HG03520 (cell line): ENCODE measurements around the gene GRB10.

ENCODE experiments used
- ATAC-seq: cut with Tn5 transposase; IDR thresholded peaks from one replicate; pipeline ENCODE4 v1.9.1; 2021; ENCODE audit warnings: mild to moderate bottlenecking, moderate library complexity; ENCODE audit not compliant: unreplicated experiment

GRB10 gene

GRCh38 chr7:50782375-50783208, at the start of gene GRB10:
Gene GRB10, minus strand, starts transcription at chr7:50782896. Its CDS starts 50,574 bp downstream, at chr7:50732322.
- no peak for ATAC-seq

- ATAC-seq: no peak
These were observed 46.1 kb upstream of the GRB10 start for GRCh38 chr7:50828801-50829200.

- ATAC-seq: no peak
These were observed 45.4 kb upstream of the GRB10 start for GRCh38 chr7:50828116-50828515.

- no peak for ATAC-seq
These were observed 44.6 kb upstream of the GRB10 start for GRCh38 chr7:50827281-50827680.

- no peak for ATAC-seq
These were observed 43.9 kb upstream of the GRB10 start for GRCh38 chr7:50826371-50827172.

GRCh38 chr7:50825465-50825864, 42.8 kb upstream of the GRB10 start:
- no peak for ATAC-seq

- ATAC-seq: no peak
These were observed 42.2 kb upstream of the GRB10 start for GRCh38 chr7:50824882-50825281.

GRCh38 chr7:50822706-50823105, 40.0 kb upstream of the GRB10 start:
- ATAC-seq: no peak

- no peak for ATAC-seq
These were observed 39.4 kb upstream of the GRB10 start for GRCh38 chr7:50822110-50822509.

- no peak for ATAC-seq
These were observed 38.8 kb upstream of the GRB10 start for GRCh38 chr7:50821457-50822008.

- no peak for ATAC-seq
These were observed 35.6 kb upstream of the GRB10 start for GRCh38 chr7:50818324-50818723.

- no peak for ATAC-seq
These were observed 34.9 kb upstream of the GRB10 start for GRCh38 chr7:50817561-50817960.

GRCh38 chr7:50815138-50815537, 32.4 kb upstream of the GRB10 start:
- no peak for ATAC-seq

GRCh38 chr7:50814166-50814565, 31.5 kb upstream of the GRB10 start:
- no peak for ATAC-seq

- ATAC-seq: no peak
These were observed 30.3 kb upstream of the GRB10 start for GRCh38 chr7:50812841-50813475.

GRCh38 chr7:50812094-50812493, 29.4 kb upstream of the GRB10 start:
- ATAC-seq: no peak

- no peak for ATAC-seq
These were observed 25.7 kb upstream of the GRB10 start for GRCh38 chr7:50808282-50808888.

GRCh38 chr7:50807026-50807730, 24.5 kb upstream of the GRB10 start:
- no peak for ATAC-seq

- ATAC-seq: no peak
These were observed 23.4 kb upstream of the GRB10 start for GRCh38 chr7:50806143-50806542.

- no peak for ATAC-seq
These were observed 22.9 kb upstream of the GRB10 start for GRCh38 chr7:50805447-50806125.
